Activated CD4-positive, CD25-positive, alpha-beta regulatory T cell treated with anti-CD3 and anti-CD28 coated beads, Interleukin-2, amount 50 U/mL, for 16 hours (primary cell): Measurements from ENCODE around the gene NLRP9.

Experiments used
- DNase-seq: peaks from one replicate; pipeline ENCODE4 v3.0.0-alpha.2; 2020; ENCODE audit warnings: low read depth, low spot score

NLRP9 gene

DNA sequence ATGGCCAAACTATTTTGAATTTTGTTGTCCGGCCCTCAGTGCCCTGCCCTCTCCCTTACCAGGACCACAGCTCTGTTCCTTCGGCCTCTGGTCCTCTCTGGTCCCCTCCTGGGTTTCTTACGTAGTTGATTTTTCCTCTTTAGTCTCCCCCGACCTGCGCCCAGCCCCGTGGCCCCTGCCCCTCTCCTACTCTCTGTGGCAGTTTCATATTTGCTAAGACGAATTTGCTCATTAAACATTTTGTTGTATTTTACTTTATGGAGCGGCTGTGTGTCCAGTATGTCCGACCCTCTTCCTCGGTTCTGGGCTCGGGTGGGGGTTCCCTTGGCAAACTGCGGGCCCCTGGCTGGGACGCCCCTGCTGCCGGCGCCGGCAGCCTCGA lies 63.8 kb downstream of the NLRP9 start:
- DNase-seq = no peak

- DNase-seq = no peak
These were observed 64.3 kb downstream of the NLRP9 start for GRCh38 chr19:55673889-55674288.

GRCh38 chr19:55673465-55673864 lies 64.7 kb downstream of the NLRP9 start:
- DNase-seq = no peak

GRCh38 chr19:55672418-55672817 lies 65.8 kb downstream of the NLRP9 start:
- DNase-seq = no peak

DNA sequence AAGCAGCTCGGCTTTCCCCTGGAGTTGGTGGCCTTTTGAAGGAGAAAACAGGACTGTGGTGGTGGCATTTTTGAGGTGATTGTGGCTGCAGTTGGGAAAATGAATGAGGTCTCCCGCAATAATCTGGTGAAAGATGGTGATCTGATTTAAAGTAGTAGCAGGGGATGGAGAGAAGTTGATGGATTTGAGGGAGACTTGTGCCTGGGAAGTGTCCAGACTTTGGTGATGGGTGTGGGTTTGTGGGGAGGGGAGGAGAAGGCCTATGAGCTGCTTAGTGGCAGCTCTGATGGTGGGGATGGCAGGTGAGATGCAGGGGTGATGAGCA lies 67.2 kb downstream of the NLRP9 start:
- no peak for DNase-seq

GRCh38 chr19:55670280-55671053 lies 67.7 kb downstream of the NLRP9 start:
- no peak for DNase-seq

DNA sequence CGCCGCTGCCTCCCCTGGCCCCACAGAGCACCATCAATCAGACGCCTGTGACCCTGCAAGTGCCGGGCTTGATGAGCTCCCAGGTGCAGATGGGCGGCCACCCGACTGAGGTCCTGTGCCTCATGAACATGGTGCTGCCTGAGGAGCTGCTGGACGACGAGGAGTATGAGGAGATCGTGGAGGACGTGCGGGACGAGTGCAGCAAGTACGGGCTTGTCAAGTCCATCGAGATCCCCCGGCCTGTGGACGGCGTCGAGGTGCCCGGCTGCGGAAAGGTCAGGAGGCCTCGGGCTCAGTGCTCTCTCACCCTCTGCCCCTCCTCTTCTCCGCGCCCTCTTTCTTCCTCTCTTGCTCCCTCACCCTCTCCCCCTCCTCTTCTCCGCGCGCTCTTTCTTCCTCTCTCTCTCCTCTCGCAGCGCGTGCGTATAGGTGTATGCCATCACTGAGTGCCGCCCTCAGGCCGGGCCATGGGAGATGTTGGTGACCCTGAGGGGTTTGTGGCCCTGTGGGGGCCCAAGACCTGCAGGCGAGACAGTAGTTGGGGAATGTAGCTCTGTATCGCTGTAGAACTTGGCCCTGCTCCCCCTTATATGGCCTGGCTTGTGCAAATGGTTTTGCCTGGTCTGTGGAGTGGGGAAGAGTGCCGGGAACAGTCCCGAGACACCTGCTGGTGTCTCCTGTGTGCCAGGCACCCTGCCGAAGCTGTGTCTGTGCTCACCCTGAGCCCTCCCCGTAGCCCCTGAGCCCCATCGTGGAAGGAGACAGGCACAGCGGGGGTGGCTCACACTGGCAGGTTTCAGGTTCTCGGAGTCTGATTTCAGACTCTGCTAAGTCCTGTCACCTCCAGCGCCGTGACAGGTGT lies 68.6 kb downstream of the NLRP9 start:
- no peak for DNase-seq

- DNase-seq = no peak
These were observed 69.4 kb downstream of the NLRP9 start for GRCh38 chr19:55668603-55669348.

- no peak for DNase-seq
These were observed 70.2 kb downstream of the NLRP9 start for GRCh38 chr19:55667958-55668357.

GRCh38 chr19:55667511-55667910 lies 70.7 kb downstream of the NLRP9 start:
- DNase-seq = no peak

DNA sequence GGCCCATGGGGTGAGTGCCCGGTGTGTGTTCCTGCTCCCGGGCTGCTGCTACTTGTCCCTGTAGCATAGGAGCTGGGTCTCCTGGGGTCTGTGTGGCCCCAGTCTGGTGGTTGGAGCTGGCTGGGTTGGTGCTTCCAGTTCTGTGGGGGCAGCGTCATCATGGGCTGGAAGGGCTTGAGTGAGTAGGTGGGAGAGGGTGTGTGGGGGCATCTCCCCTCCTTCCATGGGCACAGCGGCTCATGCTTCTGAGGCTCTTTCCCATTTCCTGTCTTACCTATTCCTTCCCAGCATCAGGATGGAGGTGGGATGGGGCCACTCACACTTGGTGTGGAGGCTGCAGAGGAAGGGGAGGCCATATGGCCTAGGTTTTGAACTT lies 71.2 kb downstream of the NLRP9 start:
- no peak for DNase-seq

DNA sequence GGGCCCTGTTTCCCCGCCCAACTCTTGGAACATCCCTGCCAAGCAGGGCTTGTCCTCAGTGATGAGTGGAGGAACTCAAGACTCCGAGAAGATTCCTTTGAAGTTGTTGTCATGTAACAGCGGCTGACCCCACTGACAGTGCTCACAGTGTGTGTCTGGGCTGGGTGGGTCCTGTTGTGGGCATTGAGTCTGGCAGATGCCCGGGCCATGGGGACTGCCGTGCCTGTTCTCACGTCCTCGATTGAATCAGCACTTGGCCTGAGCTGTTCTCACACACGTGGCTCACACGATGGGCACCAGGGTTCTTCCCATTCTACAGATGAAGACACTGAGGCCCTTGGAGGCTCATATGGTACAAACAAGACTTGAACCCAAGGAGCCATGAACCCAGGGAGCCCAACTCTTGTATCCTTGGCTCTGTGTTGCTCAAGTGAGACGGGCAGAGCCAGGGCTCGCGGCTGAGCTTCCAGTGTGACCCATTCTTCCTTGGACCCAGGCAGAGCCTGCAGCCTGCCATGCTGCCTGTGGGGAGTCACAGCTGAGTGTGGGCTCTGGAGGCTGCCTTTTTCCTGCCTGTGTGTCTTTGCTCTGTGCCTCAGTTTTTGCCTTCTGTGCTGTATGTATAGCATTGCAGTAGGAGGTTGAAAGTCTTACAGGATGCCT lies 71.7 kb downstream of the NLRP9 start:
- no peak for DNase-seq

- no peak for DNase-seq
These were observed 74.2 kb downstream of the NLRP9 start for GRCh38 chr19:55663846-55664536.

DNA sequence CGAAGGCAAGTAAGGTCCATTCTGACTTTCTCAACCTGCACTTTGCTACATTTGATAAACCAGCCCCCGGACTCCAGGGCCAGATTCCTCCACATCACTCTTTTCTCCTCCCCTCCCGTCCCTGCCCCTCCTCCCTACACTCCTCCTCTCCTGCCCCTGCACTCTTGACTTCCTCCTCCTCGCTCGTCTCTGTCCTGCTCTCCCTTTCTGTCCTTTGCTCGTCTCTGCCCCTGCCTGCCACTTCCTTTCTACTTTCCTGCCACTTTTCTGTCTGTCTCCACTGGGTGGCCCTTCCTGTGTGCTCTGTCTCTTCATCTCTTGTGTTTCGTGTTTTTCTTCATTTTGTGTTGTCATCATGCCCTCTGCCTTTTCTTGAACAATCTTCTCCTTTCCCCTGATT lies 76.4 kb downstream of the NLRP9 start:
- DNase-seq = no peak

GRCh38 chr19:55660991-55661390 lies 77.2 kb downstream of the NLRP9 start:
- no peak for DNase-seq

GRCh38 chr19:55660404-55660803 lies 77.8 kb downstream of the NLRP9 start:
- no peak for DNase-seq

- no peak for DNase-seq
These were observed 78.4 kb downstream of the NLRP9 start for GRCh38 chr19:55659822-55660221.

DNA sequence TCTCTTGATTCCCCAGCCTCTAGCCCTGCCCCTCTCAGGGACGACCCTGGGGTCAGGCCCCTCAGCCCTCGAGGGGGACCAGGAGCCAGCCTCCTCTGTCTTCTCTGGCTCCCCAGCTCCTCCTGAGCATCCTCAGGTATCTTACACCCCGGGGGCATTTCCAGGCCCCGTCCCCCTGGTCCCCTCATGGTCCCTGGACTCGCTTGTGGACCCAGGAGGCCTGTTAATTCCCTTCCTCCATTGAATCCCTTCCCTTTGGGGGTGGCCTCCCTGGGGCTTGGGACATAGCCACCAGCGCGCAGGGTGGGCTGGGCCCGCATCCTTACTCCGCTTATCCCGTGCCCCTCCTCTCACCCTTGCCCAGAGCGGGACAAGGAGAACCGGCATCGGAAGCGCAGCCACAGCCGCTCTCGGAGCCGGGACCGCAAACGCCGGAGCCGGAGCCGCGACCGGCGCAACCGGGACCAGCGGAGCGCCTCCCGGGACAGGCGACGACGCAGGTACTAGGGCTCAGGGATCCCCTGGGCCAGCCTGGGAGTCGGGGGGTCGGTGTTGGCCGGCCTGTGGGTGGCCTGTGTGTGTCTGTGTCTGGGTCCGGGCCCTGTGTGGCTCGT lies 79.2 kb downstream of the NLRP9 start:
- no peak for DNase-seq
